HCT116 (cell line): ENCODE results near the gene CALM3. TPM values are rescaled to one million over a fixed set of nuclear protein-coding genes. Genes with fewer than 3 reads are reported as not detected.

Experiments
- ATAC-seq: fragments of 200-7000 bp; cut with Tn5 transposase; 2 replicates; pipeline ENCODE4 v1.9.1; 2020; ENCODE audit warnings: mild to moderate bottlenecking, moderate library complexity
- BruUV-seq: library from RNA; stranded (reverse); fragments of 400-500 nt; replicated peaks from 2 replicates; lab custom pipeline; 2021; lab: Mats Ljungman, UMichigan
- CTCF ChIA-PET: fragments of 300-600 bp; sonication (Branson Sonifier 250); formaldehyde crosslinking; loops from one replicate; lab custom pipeline; 2021; ENCODE audit warnings: antibody characterized with exemption; lab: Charles Lee
- POLR2A ChIA-PET: fragments of 300-600, 350-600 bp; sonication (Branson Sonifier 250); formaldehyde crosslinking; loops from one replicate; lab custom pipeline; 2021; ENCODE audit warnings: antibody characterized with exemption; lab: Charles Lee
- RAD21 ChIA-PET, 2 experiments: fragments of 300-600 bp; sonication (Branson Sonifier 250); formaldehyde crosslinking; loops; one replicate each; lab custom pipeline; 2023; ENCODE audit warnings: low total read pairs in 2 of 2; ENCODE audit not compliant: uncharacterized antibody in 2 of 2, unreplicated experiment in 2 of 2, low non-redundant PET in 1 of 2; lab: Charles Lee
- DNase-seq: peaks from one replicate; pipeline ENCODE4 v3.0.0-alpha.2; 2010; ENCODE audit warnings: low read depth, low spot score
- H2AFZ ChIP-seq: fragments of 200-600 bp; shearing (Covaris generic), sonication (generic); 2 replicates; pipeline ENCODE4 v1.6.1; 2017; ENCODE audit warnings: low read depth, mixed run types, mixed read lengths, antibody characterized with exemption, low read length; ENCODE audit not compliant: poor library complexity, severe bottlenecking
- H3K27ac ChIP-seq: 2 replicates; pipeline ENCODE4 v1.5.1; 2012; ENCODE audit warnings: low read depth, low read length
- H3K27me3 ChIP-seq: fragments of 200-600 bp; sonication (generic); 2 replicates; pipeline ENCODE4 v1.6.1; 2016; ENCODE audit warnings: mixed run types, low read length, mixed read lengths; ENCODE audit not compliant: insufficient read depth
- H3K36me3 ChIP-seq, 2 experiments: fragments of 200-500 bp in 1 of 2; fragments of 200-600 bp in 1 of 2; sonication (Bioruptor generic) in 1 of 2; sonication (generic) in 1 of 2; 2 replicates each; pipeline versions ENCODE4 v1.5.1 to v1.6.1; 2014 to 2016; ENCODE audit warnings: low read length in 2 of 2, inconsistent platforms in 1 of 2, mixed read lengths in 1 of 2, mixed run types in 1 of 2; ENCODE audit not compliant: insufficient read depth in 2 of 2, control insufficient read depth in 1 of 2
- H3K4me1 ChIP-seq, 2 experiments: fragments of 200-600 bp in 1 of 2; sonication (generic) in 1 of 2; 2 replicates each; pipeline versions ENCODE4 v1.5.1 to v1.6.1; 2012 to 2017; ENCODE audit warnings: low read length in 2 of 2, inconsistent platforms in 1 of 2, mild to moderate bottlenecking in 1 of 2, mixed read lengths in 1 of 2, mixed run types in 1 of 2, moderate library complexity in 1 of 2; ENCODE audit not compliant: insufficient read depth in 2 of 2, control insufficient read depth in 1 of 2
- H3K4me2 ChIP-seq: fragments of 200-600 bp; sonication (generic); 2 replicates; pipeline ENCODE4 v1.6.1; 2017; ENCODE audit warnings: mixed run types, low read length, mixed read lengths
- H3K4me3 ChIP-seq, 2 experiments: fragments of 200-600 bp in 1 of 2; sonication (generic) in 1 of 2; replicated peaks in 1 of 2; 2 replicates each; pipeline ENCODE4 v1.5.1; 2011 to 2016; ENCODE audit warnings: low read length in 2 of 2, control low read depth in 1 of 2, low read depth in 1 of 2, mild to moderate bottlenecking in 1 of 2, mixed read lengths in 1 of 2, mixed run types in 1 of 2
- H3K79me2 ChIP-seq: fragments of 200-600 bp; sonication (generic); 2 replicates; pipeline ENCODE4 v1.6.1; 2017; ENCODE audit warnings: mild to moderate bottlenecking, mixed run types, low read length, moderate library complexity, mixed read lengths; ENCODE audit not compliant: insufficient read depth
- H3K9ac ChIP-seq: fragments of 200-600 bp; sonication (generic); 2 replicates; pipeline ENCODE4 v1.6.1; 2016; ENCODE audit warnings: low read length, mixed read lengths
- H3K9me2 ChIP-seq: fragments of 200-600 bp; sonication (generic), shearing (Covaris generic); 2 replicates; pipeline ENCODE4 v1.6.1; 2017; ENCODE audit warnings: mixed run types, mild to moderate bottlenecking, moderate library complexity; ENCODE audit not compliant: insufficient read depth
- H3K9me3 ChIP-seq, 2 experiments: fragments of 200-500 bp in 1 of 2; fragments of 200-600 bp in 1 of 2; sonication (Bioruptor generic) in 1 of 2; sonication (generic) in 1 of 2; 2 replicates each; pipeline ENCODE4 v1.6.1; 2014 to 2017; ENCODE audit warnings: low read length in 2 of 2, mixed read lengths in 2 of 2, inconsistent platforms in 1 of 2, low read depth in 1 of 2, mild to moderate bottlenecking in 1 of 2, mixed run types in 1 of 2, moderate library complexity in 1 of 2; ENCODE audit not compliant: control insufficient read depth in 1 of 2, insufficient read depth in 1 of 2
- H4K20me1 ChIP-seq: fragments of 200-600 bp; sonication (generic), shearing (Covaris generic); 2 replicates; pipeline ENCODE4 v1.6.1; 2017; ENCODE audit warnings: mixed run types, mild to moderate bottlenecking, moderate library complexity; ENCODE audit not compliant: insufficient read depth
- EZH2phosphoT487 ChIP-seq: fragments of 200-600 bp; IDR thresholded peaks from 2 replicates; pipeline ENCODE4 v1.6.1; 2018; ENCODE audit warnings: antibody characterized with exemption, borderline replicate concordance
- FOSL1 ChIP-seq: IDR thresholded peaks from 2 replicates; pipeline ENCODE4 v1.6.1; 2012; ENCODE audit warnings: low read depth
- JUND ChIP-seq: IDR thresholded peaks from 2 replicates; pipeline ENCODE4 v1.6.1; 2012
- POLR2A ChIP-seq: IDR thresholded peaks from 2 replicates; pipeline ENCODE4 v1.7.0; 2011; ENCODE audit warnings: borderline replicate concordance; ENCODE audit not compliant: insufficient read depth, insufficient read length; ENCODE audit errors: extremely low read depth
- ZFX ChIP-seq: fragments of 450-650 bp; IDR thresholded peaks from 2 replicates; pipeline ENCODE4 v1.6.1; 2017
- ZNF274 ChIP-seq: fragments of 200-500 bp; sonication (Bioruptor generic); IDR thresholded peaks from 2 replicates; pipeline ENCODE4 v1.6.1; 2014; ENCODE audit warnings: mild to moderate bottlenecking, low read depth, low read length, inconsistent platforms
- intact Hi-C: fragments of 100-400 bp; cut with micrococcal nuclease; formaldehyde crosslinking; loops from 2 replicates; pipeline ENCODE4 v1.10.0; 2022
- total RNA-seq: library from RNA; stranded (reverse); gene quantifications from one replicate; pipeline ENCODE4 v1.2.1, GENCODE V29; 2021; ENCODE audit not compliant: unreplicated experiment

CALM3 gene
- total RNA-seq, 1 experiment from 2014 or later, result 335 TPM

- Histone ChIP-seq H3K36me3 (peaks cover 31 to 33% of the 10 kb centered on the region in 2 experiments), H3K27ac (no peak overlapping the region), H3K9ac (no peak overlapping the region), H2AFZ (no peak overlapping the region), H3K9me2 (no peaks in the 10 kb centered on the region), H3K4me3 (no peak overlapping the region), H3K79me2 (peaks cover 43% of the 10 kb centered on the region), H3K27me3 (no peaks in the 10 kb centered on the region), H3K9me3 (no peaks in the 10 kb centered on the region), H3K4me1 (peaks cover 5 to 7% of the 10 kb centered on the region in 2 experiments), H3K4me2 (no peak overlapping the region), H4K20me1 (no peaks in the 10 kb centered on the region)
- RAD21 ChIA-PET, result no interaction called here
- TF ChIP-seq ZFX, result no peak
- no peak for TF ChIP-seq EZH2phosphoT487
- TF ChIP-seq JUND, result peak; percentile 25; the same call in 1 of the 2 replicates
- intact Hi-C loops, result no loop called here
- ATAC-seq (no peak), DNase-seq (no peak)
- CTCF ChIA-PET, result no interaction called here
- POLR2A ChIA-PET, result no interaction called here
- BruUV-seq, result no TSS peak
Observed at GRCh38 chr19:46608178-46608577, 7.0 kb downstream of the CALM3 start.

- H3K4me2 ChIP-seq, result no peak overlapping the region
- H3K27ac ChIP-seq, result no peak overlapping the region
- ChIA-PET RAD21 (interaction anchor here in 1 of 2 experiments (0.7 kb wide), 1 partner anchor 37 kb away, joined by 4 read pairs; no protein-coding TSS in a partner anchor), CTCF (no interaction called here), POLR2A (no interaction called here)
- H4K20me1 ChIP-seq, result no peaks in the 10 kb centered on the region
- H3K4me3 ChIP-seq, result no peak overlapping the region
- intact Hi-C loops, result no loop called here
- peaks cover 0 to 1% of the 10 kb centered on the region in 2 experiments; a peak in 3 of 4 replicates for H3K4me1 ChIP-seq
- no TSS peak for BruUV-seq
- H3K36me3 ChIP-seq, result peaks cover 31 to 33% of the 10 kb centered on the region in 2 experiments
- H3K27me3 ChIP-seq, result no peaks in the 10 kb centered on the region
- ATAC-seq, result no peak
- no peaks in the 10 kb centered on the region for H3K9me2 ChIP-seq
- H2AFZ ChIP-seq, result no peak overlapping the region
- no peak for DNase-seq
- TF ChIP-seq POLR2A (no peak), FOSL1 (no peak), JUND (no peak), ZNF274 (no peak)
- no peaks in the 10 kb centered on the region for H3K9me3 ChIP-seq
- H3K9ac ChIP-seq, result no peak overlapping the region
- peaks cover 37% of the 10 kb centered on the region for H3K79me2 ChIP-seq
Observed at GRCh38 chr19:46608581-46609345, 7.6 kb downstream of the CALM3 start.
